GM10847 (cell line): Measurements from ENCODE around the gene SYCE3.
A peak's percentile ranks its signal among the peaks of the same experiment; 100 is the strongest.

Source experiments
- POLR2A ChIP-seq: IDR thresholded peaks from 2 replicates; pipeline ENCODE4 v1.6.1; 2011; ENCODE audit not compliant: insufficient read length; ENCODE audit errors: extremely low read depth

Gene SYCE3

DNA sequence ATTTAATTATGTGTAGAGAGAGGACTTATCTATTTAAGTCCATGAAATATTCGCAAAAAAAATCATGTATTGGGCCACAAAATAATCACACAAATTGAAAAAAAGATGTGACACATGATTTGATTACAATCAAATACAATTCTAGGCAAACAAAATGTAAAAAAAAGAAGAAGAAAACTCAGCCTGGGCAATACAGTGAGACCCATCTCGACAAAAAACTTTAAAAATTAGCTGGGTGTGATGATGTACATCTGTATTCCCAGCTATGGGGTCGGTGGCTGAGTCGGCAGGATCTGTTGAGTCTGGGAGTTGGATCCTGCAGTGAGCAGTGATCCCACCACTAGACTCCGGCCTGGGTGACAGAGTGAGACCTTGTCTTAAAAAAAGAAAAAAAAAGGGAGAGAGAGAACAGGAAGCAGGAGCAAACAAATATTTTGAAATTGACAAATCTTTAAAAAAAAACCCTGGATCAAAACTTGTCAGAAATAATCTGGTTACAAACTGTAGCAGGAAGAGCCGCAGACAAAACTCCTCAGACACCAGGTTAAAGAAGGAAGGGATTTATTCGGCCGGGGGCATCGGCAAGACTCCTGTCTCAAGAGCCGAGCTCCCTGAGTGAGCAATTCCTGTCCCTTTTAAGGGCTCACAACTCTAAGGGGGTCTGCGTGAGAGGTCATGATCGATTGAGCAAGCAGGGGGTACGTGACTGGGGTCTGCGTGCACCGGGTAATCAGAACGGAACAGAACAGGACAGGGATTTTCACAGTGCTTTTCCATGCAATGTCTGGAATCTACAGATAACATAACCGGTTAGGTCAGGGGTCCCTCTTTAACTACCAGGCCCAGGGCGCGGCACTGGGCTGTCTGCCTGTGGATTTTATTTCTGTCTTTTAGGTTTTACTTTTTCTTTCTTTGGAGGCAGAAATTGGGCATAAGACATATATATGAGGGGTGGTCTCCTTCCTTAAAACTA is 29.6 kb downstream of the SYCE3 start:
- TF ChIP-seq POLR2A: no peak

DNA sequence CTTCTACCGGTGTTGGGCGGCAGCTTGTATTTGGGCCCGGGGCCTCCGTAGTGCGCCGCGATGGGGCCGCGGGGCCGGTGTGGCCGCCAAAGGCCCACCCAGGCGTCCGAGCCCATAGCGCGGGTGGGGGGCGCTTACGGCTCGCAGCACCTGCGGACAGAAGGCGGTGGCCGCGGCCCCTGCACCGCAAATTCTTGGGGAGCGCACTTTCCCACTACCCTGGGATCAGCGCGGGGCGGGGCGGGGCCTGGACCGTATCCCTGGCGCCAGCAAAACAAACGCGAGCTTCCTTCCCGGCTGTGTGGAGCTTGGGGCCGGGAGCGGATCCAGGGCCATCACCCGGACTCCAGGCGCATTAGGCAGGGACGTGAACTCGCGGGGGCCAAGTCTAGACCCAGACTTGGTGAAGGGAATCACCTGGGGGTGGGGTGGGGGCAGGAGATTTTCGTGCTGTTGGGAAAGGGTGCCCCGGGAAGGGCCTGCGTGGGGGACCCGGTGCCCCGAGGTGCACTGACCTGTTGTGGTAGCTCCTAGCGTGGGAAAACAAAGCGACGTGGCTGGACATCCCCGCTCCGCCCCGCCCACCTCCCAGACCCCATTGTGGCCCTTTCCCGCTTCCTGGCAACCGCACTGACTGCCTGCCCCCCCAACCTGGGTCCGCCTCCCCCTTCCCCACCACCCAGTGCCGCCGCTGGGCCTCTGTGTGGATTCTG is 30.6 kb downstream of the SYCE3 start:
- TF ChIP-seq POLR2A: peak; percentile 23

DNA sequence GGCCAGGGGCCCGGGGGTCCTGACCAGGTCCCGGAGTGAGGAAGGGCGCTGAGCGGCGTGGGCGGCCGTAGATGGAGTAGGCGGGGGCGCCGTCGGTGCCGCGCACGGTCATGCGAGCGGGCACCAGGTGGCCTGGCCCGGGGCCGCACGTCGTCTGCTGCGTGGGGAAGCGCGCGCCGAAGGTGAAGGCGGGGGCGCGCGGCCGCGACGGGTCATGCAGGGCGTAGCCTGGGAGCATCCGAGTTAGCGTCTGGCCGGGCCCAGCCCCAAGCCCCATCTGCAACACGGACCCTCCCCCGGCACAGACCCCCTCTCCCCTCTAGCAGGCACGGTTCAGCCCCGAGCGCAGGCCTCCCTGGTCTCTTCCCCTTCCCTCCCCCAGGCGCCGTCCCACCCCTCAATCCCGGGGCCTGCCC is 31.2 kb downstream of the SYCE3 start:
- TF ChIP-seq POLR2A: peak; percentile 57

DNA sequence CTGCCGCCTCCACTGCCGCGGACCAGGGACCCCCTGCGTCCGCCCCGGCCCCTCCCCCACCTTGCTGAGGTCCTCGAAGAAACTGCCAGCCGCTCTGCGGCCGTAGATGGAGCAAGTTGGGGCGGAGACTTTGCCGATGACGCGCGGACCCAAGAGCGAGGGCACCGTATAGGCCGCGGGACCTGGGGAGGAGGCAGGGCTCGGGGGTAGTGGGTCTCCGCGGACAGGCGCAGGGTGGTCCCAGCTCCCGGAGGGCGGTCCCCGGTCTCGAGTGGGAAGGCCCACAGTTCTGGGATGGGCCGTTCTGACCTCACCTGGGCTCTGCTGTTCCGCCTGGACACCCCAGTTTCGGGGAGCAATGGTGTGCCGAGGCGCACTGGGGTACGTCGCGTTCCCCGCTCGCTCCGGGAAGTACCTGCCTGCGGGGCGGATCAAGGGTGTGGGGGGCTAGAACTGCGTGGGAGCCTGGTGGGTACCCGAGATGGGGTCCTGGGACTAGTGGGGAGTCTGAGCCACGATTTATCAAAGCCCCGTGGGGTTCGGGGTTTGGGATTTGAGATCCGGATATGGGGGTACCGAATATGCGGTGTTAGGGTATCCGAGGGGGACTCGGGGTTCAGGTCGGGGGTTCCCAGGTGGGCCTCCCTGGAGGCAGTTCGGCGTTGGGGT is 31.7 kb downstream of the SYCE3 start:
- TF ChIP-seq POLR2A: peak; percentile 87

DNA sequence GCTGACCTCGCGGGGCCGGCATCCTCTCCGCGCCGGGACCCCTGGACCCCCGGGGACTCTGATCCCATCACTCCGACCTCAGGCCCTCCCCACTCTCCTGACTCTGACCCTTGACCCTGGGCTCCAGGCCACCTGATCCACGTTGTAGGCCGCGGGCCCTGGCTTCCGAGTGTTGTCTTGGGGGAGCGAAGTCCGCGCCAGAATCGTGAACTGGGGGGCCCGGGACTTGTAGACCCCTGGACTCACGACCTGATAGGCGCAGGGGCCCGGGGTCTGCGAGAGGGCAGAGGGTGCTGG is 32.2 kb downstream of the SYCE3 start:
- TF ChIP-seq POLR2A: no peak

DNA sequence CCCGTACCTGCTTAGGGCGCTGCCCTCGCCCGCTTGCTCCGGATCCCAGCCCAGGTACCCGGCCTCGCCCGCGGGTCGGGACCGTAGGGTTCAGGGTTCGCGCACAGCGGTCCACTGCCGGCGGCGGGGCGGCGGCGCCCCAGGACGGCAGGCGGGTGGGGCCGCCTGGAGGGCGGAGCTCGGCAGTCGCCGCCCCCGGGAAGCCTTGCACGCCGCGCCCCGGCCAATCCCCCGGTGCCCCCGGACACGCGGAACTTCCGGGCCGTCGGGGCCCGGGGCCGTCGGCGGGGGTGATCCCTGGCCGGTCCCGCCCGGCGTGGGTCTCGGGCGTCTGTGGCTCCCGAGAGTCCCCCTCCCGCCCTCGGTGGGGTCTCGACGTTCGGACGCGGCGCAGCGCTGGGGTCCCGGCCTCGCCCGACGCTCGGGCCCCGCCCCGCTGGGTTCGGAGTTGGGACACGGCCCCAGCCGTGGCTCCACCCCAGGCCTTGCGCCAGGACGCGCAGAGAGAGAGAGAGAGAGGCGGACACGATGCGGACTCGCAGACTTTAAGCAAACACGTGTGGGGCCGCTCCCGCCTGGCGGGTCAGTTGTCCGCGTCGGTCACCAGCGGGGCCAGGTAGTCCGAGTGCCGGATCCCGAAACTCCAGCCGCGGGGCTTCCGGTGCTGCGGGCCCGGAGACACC is 32.7 kb downstream of the SYCE3 start, which contains the start of gene TYMP:
TYMP (minus strand) TSS at position 116 of the 683 bp plus-strand sequence. CDS start 303 bp downstream, outside the sequence.
- TF ChIP-seq POLR2A: peak; percentile 60

DNA sequence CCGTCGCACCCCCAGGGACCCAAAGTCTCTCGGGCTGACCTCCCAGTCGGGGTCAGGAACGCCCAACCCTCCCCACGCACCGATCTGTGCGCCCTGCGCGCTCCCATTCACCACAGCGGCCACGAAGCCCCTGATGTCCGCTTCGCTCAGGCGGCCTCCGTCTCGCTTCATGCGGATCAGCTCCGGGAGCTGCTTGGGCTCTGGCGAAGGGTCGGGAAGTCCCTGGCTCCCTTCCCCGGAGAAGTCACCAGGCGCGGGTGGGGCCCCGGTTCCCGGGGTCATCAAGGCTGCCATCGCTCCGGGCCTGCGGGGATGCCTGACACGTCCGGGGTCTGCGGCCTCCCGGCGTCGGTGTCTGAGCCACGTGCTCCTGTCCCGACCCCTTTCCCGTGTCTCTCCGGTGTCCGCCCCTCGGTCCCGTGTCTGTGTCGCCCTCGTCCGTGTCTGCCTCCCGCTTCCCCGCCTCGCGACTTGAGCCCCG is 33.3 kb downstream of the SYCE3 start:
- TF ChIP-seq POLR2A: no peak

DNA sequence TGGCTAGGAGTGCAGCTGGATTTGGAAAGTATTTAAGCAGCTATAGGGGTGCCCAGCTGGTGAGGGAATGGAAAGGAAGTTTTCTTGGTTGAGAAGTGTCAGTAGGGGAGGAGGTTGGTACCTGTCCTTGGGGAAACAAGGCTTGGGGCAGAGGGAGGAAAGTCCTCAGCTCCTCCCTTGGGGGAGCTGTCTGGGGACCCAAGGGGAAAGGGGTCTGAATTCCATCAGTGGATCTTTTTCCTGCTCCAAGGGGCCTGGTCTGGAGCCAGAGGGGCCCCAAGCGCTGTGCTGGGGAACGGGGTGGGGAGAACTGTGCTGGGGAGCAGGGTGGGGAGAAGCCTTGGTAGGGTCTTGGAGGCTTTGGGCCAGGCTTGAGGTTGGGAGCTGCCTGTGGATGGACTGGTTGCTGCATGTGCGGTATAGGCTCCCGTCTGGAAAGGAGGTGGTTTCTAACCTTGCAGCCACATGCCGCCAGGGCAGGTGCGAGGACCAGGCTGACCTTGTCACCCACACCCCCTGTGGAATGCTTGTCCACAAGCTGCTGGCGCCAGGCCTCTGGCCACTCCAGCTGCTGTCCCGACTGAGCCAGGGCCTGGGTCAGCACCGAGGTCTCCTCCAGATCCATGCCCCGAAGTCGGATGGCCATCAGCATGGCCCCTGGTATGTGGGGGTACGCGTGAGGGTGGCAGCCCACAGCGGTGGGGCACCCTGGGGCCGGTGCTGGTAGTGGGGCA is 33.9 kb downstream of the SYCE3 start:
- peak; percentile 27 for TF ChIP-seq POLR2A

DNA sequence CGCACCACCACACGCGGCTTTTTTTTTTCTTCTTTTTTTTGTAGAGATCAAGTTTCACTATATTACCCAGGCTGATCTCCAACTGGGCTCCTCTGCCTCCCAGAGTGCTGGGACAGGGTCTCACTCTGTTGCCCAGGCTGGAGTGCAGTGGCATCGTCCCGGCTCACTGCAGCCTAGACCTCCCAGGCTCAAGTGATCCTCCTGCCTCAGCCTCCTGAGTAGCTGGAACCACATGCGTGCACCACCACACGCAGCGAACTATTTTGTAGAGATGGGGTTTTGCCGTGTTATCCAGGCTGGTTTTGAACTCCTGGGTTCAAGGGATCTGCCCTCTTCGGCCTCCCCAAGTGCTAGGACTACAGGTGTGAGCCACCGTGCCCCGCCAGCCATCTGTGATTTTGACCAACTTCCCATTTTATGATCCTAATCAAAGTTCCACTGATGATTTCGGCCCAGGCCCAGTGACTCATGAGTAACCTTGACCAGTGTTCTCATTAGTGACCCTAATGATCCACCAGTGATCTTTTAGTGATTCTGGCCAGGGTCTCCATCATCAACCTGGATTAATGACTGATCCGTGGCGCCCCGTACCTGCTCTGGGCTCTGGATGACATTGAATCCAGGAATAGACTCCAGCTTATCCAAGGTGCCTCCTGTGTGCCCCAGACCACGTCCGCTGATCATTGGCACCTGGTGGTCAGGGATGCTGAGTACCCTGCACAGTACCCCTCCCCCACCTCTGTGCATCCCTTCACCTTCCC is 34.6 kb downstream of the SYCE3 start:
- peak; percentile 14 for TF ChIP-seq POLR2A

DNA sequence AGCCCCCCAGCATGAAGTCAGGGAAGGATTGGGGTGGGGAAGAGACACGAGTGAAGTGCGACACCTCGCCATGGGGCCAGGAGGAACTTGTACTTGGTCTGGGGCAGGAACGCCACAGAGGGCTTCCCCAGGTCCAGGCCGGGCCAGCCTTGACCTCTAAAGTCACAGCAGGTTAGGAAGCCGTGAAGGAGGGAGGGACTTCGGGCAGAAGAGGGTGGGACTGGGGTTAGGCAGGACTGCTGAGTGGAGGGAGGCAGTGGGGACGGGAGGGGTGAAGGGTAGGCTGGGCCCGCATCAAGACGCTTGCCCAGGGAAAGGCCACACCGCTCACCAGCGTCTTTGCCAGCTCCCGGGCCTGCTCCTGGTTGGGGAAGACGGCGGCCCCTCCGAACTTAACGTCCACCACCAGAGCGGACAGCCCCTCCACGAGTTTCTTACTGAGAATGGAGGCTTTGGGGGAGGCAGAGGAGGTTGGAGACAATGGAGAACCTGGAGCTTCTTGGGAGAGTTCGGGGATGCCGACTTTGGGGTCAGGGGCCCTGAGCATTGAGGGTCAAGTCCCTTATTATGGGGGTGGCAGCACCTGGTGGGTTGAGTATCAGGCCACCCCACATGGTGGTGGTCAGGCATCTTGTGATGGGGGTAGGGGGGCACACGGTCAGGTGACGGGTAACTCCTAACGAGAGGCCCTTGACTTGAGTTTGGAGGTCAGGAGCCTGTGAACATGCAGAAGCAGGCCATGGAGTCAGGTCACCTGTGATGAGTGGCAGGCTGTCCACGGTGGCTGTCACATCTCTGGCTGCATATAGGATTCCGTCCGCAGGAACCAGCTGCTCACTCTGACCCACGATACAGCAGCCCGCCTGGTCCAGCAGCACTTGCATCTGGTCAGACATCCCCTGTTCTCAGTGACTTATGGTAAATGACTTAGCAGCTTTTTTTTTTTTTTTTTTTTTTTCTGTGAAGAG is 35.6 kb downstream of the SYCE3 start:
- peak; percentile 50 for TF ChIP-seq POLR2A

DNA sequence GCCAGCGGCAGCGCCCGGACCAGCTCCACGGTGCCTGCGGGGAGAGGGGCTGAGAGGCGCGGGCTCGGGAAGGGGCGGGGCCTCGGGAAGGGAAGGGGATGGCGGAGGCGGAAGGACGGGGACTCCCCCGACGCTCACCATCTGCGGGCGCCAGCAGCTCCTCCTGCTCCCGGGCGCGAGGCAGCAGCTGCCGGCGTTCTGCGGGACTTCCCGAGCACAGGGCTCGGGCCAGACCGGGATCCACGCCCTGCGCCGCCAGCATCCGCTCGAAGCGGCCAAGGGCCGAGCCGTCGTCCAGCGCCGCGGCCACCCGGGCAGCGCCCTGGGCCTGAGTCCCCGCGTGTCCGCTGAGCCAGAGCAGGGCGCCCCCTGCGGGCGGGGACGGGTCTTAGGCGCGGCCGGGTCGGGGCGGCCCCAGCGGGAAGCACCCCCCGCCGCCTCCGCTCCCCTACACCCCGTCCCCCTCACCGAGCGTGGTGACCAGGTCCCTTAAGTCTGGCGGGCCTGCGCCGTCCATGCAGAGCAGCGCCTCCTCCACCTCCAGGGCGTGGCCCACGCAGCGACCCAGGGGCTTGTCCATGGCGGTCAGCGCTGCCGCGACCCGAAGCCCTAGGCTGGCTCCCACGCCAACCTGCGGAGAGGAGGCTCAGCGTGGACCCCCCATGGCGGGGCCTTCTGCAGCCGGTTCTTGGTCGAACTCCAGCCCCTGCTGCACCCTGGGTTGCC is 36.4 kb downstream of the SYCE3 start:
- TF ChIP-seq POLR2A: peak; percentile 15

DNA sequence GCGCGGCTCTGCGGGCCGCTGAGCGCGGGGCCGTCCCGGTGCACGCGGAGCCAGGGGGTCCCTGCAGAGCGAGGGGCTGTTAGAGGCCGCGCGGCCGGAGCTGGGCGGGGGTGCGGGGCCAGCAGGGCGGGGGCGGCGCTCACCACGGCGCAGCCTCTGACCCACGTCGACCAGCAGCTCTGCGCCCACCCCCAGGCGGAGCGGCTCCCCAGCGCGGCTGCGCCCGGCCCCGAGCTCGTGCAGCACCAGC is 36.9 kb downstream of the SYCE3 start:
- no peak for TF ChIP-seq POLR2A
